GM20431 (cell line): ENCODE data around the gene GPR141.

Source experiments
- in situ Hi-C: fragments of 300-500 bp; cut with MseI, MboI; formaldehyde crosslinking; loops from one replicate; pipeline ENCODE4 v1.15.0; 2020; ENCODE audit warnings: low sequenced_read_pairs; ENCODE audit not compliant: unreplicated experiment

Gene GPR141

GRCh38 chr7:37770838-37771237, 87.3 kb downstream of the GPR141 start:
- in situ Hi-C loops, result no loop called here

GRCh38 chr7:37771342-37771741, 87.8 kb downstream of the GPR141 start:
- in situ Hi-C loops, result no loop called here

- in situ Hi-C loops, result no loop called here
These were observed 88.2 kb downstream of the GPR141 start for GRCh38 chr7:37771801-37772200.

GRCh38 chr7:37775921-37776320, 92.4 kb downstream of the GPR141 start:
- in situ Hi-C loops, result no loop called here

- in situ Hi-C loops, result no loop called here
These were observed 97.6 kb downstream of the GPR141 start for GRCh38 chr7:37781156-37781555.

GRCh38 chr7:37782166-37782565, 98.6 kb downstream of the GPR141 start:
- in situ Hi-C loops, result no loop called here

GRCh38 chr7:37784015-37784414, 100.4 kb downstream of the GPR141 start:
- in situ Hi-C loops, result no loop called here

- in situ Hi-C loops, result no loop called here
These were observed 103.4 kb downstream of the GPR141 start for GRCh38 chr7:37786741-37787569.
